MCF 10A (cell line): ENCODE data around the gene PRDM5. TPM values are rescaled to one million over a fixed set of nuclear protein-coding genes. Genes with fewer than 3 reads are reported as not detected.
A peak's percentile ranks its signal among the peaks of the same experiment; 100 is the strongest.

Experiments
- BruUV-seq: library from RNA; stranded (reverse); fragments of 400-500 nt; replicated peaks from 2 replicates; lab custom pipeline; 2021; lab: Mats Ljungman, UMichigan
- CTCF ChIA-PET: fragments of 300-600 bp; sonication (Branson Sonifier 250); formaldehyde crosslinking; extraction: SDS; loops from one replicate; lab custom pipeline; 2021; ENCODE audit warnings: antibody characterized with exemption, inconsistent platforms; lab: Yijun Ruan, JAX
- POLR2A ChIA-PET: fragments of 300-600, 350-650 bp; sonication (Branson Sonifier 250); formaldehyde crosslinking; extraction: SDS; loops from one replicate; lab custom pipeline; 2020; ENCODE audit warnings: antibody characterized with exemption, inconsistent platforms; lab: Yijun Ruan, JAX
- DNase-seq: peaks from one replicate; pipeline ENCODE4 v3.0.0-alpha.2; 2018; ENCODE audit not compliant: unreplicated experiment
- H3K27ac Mint-ChIP-seq: one replicate; pipeline ENCODE4 v1.8.0; 2022; ENCODE audit warnings: mild to moderate bottlenecking, low read depth, mixed read lengths; ENCODE audit not compliant: unreplicated experiment
- H3K27me3 Mint-ChIP-seq: one replicate; pipeline ENCODE4 v1.8.0; 2022; ENCODE audit warnings: mixed read lengths; ENCODE audit not compliant: insufficient read depth, unreplicated experiment
- H3K36me3 Mint-ChIP-seq: one replicate; pipeline ENCODE4 v1.8.0; 2022; ENCODE audit warnings: mild to moderate bottlenecking, moderate library complexity, mixed read lengths; ENCODE audit not compliant: insufficient read depth, unreplicated experiment
- H3K4me1 Mint-ChIP-seq: one replicate; pipeline ENCODE4 v1.8.0; 2022; ENCODE audit warnings: mixed read lengths; ENCODE audit not compliant: insufficient read depth, unreplicated experiment
- H3K4me3 Mint-ChIP-seq: one replicate; pipeline ENCODE4 v1.8.0; 2022; ENCODE audit warnings: mild to moderate bottlenecking, moderate library complexity, mixed read lengths; ENCODE audit not compliant: unreplicated experiment
- H3K9me3 Mint-ChIP-seq: one replicate; pipeline ENCODE4 v1.8.0; 2022; ENCODE audit warnings: mixed read lengths; ENCODE audit not compliant: unreplicated experiment
- intact Hi-C: fragments of 100-400 bp; cut with micrococcal nuclease; formaldehyde crosslinking; loops from 2 replicates; pipeline ENCODE4 v1.14.1; 2022
- total RNA-seq: library from RNA; stranded (reverse); gene quantifications from 2 replicates; pipeline ENCODE4 v1.2.3, GENCODE V29; 2022
- TF ChIP-seq, protein P1 (sequence below): fragments of 200-600 bp; IDR thresholded peaks from one replicate; pipeline ENCODE4 v1.8.0; 2022; ENCODE audit warnings: antibody characterized with exemption, mild to moderate bottlenecking; ENCODE audit not compliant: unreplicated experiment

Gene PRDM5
- total RNA-seq, 1 experiment from 2014 or later, result 7.3 TPM

- no peaks in the 10 kb centered on the region for H3K4me1 Mint-ChIP-seq
- ChIA-PET CTCF (no interaction called here), POLR2A (no interaction called here)
- peaks cover 7% of the 10 kb centered on the region for H3K9me3 Mint-ChIP-seq
- H3K27ac Mint-ChIP-seq, result no peak overlapping the region
- H3K36me3 Mint-ChIP-seq, result no peaks in the 10 kb centered on the region
- H3K27me3 Mint-ChIP-seq, result no peaks in the 10 kb centered on the region
- BruUV-seq, result no TSS peak
- peak; percentile 36 for DNase-seq
- TF ChIP-seq, protein P1, sequence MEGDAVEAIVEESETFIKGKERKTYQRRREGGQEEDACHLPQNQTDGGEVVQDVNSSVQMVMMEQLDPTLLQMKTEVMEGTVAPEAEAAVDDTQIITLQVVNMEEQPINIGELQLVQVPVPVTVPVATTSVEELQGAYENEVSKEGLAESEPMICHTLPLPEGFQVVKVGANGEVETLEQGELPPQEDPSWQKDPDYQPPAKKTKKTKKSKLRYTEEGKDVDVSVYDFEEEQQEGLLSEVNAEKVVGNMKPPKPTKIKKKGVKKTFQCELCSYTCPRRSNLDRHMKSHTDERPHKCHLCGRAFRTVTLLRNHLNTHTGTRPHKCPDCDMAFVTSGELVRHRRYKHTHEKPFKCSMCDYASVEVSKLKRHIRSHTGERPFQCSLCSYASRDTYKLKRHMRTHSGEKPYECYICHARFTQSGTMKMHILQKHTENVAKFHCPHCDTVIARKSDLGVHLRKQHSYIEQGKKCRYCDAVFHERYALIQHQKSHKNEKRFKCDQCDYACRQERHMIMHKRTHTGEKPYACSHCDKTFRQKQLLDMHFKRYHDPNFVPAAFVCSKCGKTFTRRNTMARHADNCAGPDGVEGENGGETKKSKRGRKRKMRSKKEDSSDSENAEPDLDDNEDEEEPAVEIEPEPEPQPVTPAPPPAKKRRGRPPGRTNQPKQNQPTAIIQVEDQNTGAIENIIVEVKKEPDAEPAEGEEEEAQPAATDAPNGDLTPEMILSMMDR, result no peak
- H3K4me3 Mint-ChIP-seq, result no peak overlapping the region
- intact Hi-C loops, result no loop called here
Observed at GRCh38 chr4:120801137-120801758, 121.3 kb downstream of the PRDM5 start.

GRCh38 chr4:120798570-120798969 lies 124.0 kb downstream of the PRDM5 start:
- intact Hi-C loops, result no loop called here
- Mint-ChIP-seq H3K9me3 (no peaks in the 10 kb centered on the region), H3K27ac (no peak overlapping the region), H3K4me1 (no peaks in the 10 kb centered on the region), H3K4me3 (no peak overlapping the region), H3K36me3 (no peaks in the 10 kb centered on the region), H3K27me3 (no peaks in the 10 kb centered on the region)
- TF ChIP-seq, protein P1, result no peak
- POLR2A ChIA-PET, result no interaction called here
- CTCF ChIA-PET, result no interaction called here
- no TSS peak for BruUV-seq
- no peak for DNase-seq

GRCh38 chr4:120796271-120796670 lies 126.3 kb downstream of the PRDM5 start:
- TF ChIP-seq, protein P1, result no peak
- intact Hi-C loops, result no loop called here
- no peaks in the 10 kb centered on the region for H3K9me3 Mint-ChIP-seq
- H3K27me3 Mint-ChIP-seq, result no peaks in the 10 kb centered on the region
- no peak overlapping the region for H3K4me3 Mint-ChIP-seq
- POLR2A ChIA-PET, result no interaction called here
- no peaks in the 10 kb centered on the region for H3K4me1 Mint-ChIP-seq
- CTCF ChIA-PET, result no interaction called here
- no peak for DNase-seq
- H3K27ac Mint-ChIP-seq, result no peak overlapping the region
- BruUV-seq, result no TSS peak
- no peaks in the 10 kb centered on the region for H3K36me3 Mint-ChIP-seq

DNA sequence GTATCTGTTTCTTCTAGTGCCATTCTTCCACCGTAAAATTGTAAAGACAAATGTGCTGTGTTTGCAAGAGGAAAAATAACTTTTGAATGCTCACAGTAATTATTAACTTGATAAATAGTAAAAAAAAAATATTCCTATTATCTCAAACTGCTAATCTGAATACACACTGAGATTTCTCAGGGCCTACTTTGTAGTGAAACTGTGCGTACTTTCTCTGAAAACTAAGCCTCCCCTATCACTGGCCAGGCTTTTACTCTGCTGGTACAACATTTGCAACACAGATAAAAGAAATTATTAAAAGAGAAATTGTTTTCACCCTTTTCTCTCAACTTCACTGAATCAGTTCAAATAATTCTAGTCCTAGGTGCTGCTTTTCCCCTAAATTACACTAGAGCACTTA lies 137.3 kb downstream of the PRDM5 start:
- Mint-ChIP-seq H3K27me3 (no peaks in the 10 kb centered on the region), H3K4me3 (no peak overlapping the region), H3K27ac (no peak overlapping the region), H3K4me1 (no peaks in the 10 kb centered on the region), H3K9me3 (no peaks in the 10 kb centered on the region), H3K36me3 (no peaks in the 10 kb centered on the region)
- POLR2A ChIA-PET, result no interaction called here
- CTCF ChIA-PET, result no interaction called here
- BruUV-seq, result no TSS peak
- TF ChIP-seq, protein P1, result no peak
- DNase-seq, result no peak
- intact Hi-C loops, result no loop called here
